Uterus (tissue), 4 donors: ENCODE data around the gene CD80. TPM values are rescaled to one million over a fixed set of nuclear protein-coding genes. Genes with fewer than 3 reads are reported as not detected.

ENCODE experiments used
- DNase-seq, 2 donors: peaks; one replicate each; pipeline ENCODE4 v3.0.0-alpha.2; 2019 to 2020
- H3K27ac ChIP-seq, 2 donors: fragments of 200-600 bp; sonication (generic); 1 replicate in 1 of 2; 2 replicates in 1 of 2; pipeline ENCODE4 v1.5.1; 2016 to 2018
- H3K27me3 ChIP-seq, 2 donors: fragments of 200-600 bp; sonication (generic); one replicate each; pipeline ENCODE4 v1.5.1; 2018 to 2019; ENCODE audit warnings: control low read depth in 1 of 2
- H3K36me3 ChIP-seq, 2 donors: fragments of 200-600 bp; sonication (generic); one replicate each; pipeline ENCODE4 v1.5.1; 2019; ENCODE audit warnings: control low read depth in 1 of 2
- H3K4me1 ChIP-seq, 2 donors: fragments of 200-600 bp; sonication (generic); one replicate each; pipeline ENCODE4 v1.5.1; 2018 to 2019; ENCODE audit warnings: control low read depth in 1 of 2
- H3K4me3 ChIP-seq, 2 donors: fragments of 200-600 bp; sonication (generic); 1 replicate in 1 of 2; 2 replicates in 1 of 2; pipeline ENCODE4 v1.5.1; 2018 to 2019; ENCODE audit warnings: mild to moderate bottlenecking in 1 of 2
- H3K9me3 ChIP-seq, 2 donors: fragments of 200-600 bp; sonication (generic); one replicate each; pipeline ENCODE4 v1.5.1; 2019; ENCODE audit warnings: control low read depth in 1 of 2
- POLR2A ChIP-seq, 2 donors: fragments of 450-650 bp; IDR thresholded peaks; one replicate each; pipeline ENCODE4 v1.6.1; 2016; ENCODE audit warnings: antibody characterized with exemption in 2 of 2, mild to moderate bottlenecking in 1 of 2, moderate library complexity in 1 of 2
- intact Hi-C: fragments of 100-400 bp; cut with DNase I; formaldehyde crosslinking; loops from one replicate; pipeline ENCODE4 v1.15.1; 2023; ENCODE audit warnings: low total_unique reads
- total RNA-seq, 4 donors: library from RNA; depleted of rRNA in 3 of 4; stranded (reverse); fragments of >200 nt in 3 of 4; gene quantifications; one replicate each; pipeline versions ENCODE4 v1.1.0 to v1.2.4, GENCODE V29; 2014 to 2023
- TF ChIP-seq, protein P1 (sequence below), 4 experiments: fragments of 200-600 bp in 2 of 4; fragments of 450-650 bp in 2 of 4; sonication (generic) in 2 of 4; IDR thresholded peaks; one replicate each; pipeline ENCODE4 v1.5.1; 2016 to 2019; ENCODE audit warnings: antibody characterized with exemption in 4 of 4, mild to moderate bottlenecking in 2 of 4, moderate library complexity in 1 of 4
- donor health status: DM: yes; HTN: yes; CAD: no.

Gene CD80
- total RNA-seq, 4 donors from 2014 or later, result 0.14 to 2.9 (median 1.1) TPM; not detected in 1

DNA sequence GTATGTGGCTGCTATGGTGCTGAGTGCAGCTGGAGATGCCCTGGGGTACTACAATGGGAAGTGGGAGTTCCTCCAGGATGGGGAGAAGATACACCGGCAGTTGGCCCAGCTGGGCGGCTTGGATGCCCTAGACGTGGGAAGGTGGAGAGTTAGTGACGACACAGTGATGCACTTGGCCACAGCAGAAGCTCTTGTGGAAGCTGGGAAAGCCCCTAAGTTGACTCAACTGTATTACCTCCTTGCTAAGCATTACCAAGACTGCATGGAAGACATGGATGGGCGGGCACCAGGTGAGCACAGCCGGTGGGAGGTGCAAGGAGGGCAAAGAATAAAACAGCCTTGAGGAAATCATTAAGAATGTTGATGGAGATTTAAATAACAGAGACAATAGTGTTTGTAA is 22.8 kb upstream of the CD80 start:
- Histone ChIP-seq H3K27me3 (no peaks in the 10 kb centered on the region), H3K9me3 (no peaks in the 10 kb centered on the region), H3K4me1 (no peaks in the 10 kb centered on the region), H3K27ac (no peak overlapping the region), H3K36me3 (no peaks in the 10 kb centered on the region), H3K4me3 (no peak overlapping the region)
- DNase-seq, result no peak
- intact Hi-C loops, result no loop called here
- TF ChIP-seq, protein P1, sequence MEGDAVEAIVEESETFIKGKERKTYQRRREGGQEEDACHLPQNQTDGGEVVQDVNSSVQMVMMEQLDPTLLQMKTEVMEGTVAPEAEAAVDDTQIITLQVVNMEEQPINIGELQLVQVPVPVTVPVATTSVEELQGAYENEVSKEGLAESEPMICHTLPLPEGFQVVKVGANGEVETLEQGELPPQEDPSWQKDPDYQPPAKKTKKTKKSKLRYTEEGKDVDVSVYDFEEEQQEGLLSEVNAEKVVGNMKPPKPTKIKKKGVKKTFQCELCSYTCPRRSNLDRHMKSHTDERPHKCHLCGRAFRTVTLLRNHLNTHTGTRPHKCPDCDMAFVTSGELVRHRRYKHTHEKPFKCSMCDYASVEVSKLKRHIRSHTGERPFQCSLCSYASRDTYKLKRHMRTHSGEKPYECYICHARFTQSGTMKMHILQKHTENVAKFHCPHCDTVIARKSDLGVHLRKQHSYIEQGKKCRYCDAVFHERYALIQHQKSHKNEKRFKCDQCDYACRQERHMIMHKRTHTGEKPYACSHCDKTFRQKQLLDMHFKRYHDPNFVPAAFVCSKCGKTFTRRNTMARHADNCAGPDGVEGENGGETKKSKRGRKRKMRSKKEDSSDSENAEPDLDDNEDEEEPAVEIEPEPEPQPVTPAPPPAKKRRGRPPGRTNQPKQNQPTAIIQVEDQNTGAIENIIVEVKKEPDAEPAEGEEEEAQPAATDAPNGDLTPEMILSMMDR (IDR thresholded peaks at IDR 0.05), result no peak
- no peak for TF ChIP-seq POLR2A (IDR thresholded peaks at IDR 0.05)

DNA sequence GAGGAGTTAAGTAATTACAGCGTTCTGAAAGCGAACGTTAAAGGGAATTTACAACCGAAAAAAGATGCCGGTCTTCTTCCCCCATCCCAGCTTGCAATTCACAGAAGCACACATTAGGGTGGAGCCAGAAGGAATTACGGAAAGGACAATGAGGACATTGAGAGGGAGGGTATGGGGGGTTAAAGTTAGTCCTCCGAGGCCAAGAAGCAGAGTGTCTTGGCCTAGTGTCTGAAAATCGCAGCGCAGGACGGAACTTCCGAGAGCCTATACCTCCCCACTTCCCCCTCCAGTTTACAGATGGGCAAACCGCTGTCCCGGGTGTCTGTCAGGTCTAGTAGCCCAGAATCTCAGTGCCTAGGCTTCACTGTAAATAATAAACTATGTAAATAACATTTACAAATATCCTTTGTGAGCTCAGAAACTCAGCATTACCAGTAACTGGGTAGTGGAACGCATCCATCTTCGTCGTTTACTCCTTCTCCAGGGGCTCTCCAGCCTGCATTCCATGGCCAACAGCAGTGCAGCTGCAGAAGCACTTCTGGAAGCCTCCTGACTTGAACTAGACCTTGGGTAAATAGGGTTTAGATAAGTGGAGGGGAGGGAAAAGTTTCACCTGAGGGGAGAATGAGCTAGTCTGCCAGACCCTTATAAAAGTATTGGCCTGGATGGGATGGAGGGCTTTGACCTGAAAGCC is 20.8 kb upstream of the CD80 start:
- TF ChIP-seq, protein P1 (IDR thresholded peaks at IDR 0.05), result no peak
- no peak for TF ChIP-seq POLR2A (IDR thresholded peaks at IDR 0.05)
- intact Hi-C loops, result no loop called here
- H3K9me3 ChIP-seq, result no peaks in the 10 kb centered on the region
- peak; percentile 29 to 34 for DNase-seq
- H3K36me3 ChIP-seq, result no peaks in the 10 kb centered on the region
- H3K27me3 ChIP-seq, result no peaks in the 10 kb centered on the region
- H3K27ac ChIP-seq, result peak overlapping the region; percentile 90
- peak overlapping the region; percentile 52 to 70 for H3K4me3 ChIP-seq
- H3K4me1 ChIP-seq, result no peaks in the 10 kb centered on the region

DNA sequence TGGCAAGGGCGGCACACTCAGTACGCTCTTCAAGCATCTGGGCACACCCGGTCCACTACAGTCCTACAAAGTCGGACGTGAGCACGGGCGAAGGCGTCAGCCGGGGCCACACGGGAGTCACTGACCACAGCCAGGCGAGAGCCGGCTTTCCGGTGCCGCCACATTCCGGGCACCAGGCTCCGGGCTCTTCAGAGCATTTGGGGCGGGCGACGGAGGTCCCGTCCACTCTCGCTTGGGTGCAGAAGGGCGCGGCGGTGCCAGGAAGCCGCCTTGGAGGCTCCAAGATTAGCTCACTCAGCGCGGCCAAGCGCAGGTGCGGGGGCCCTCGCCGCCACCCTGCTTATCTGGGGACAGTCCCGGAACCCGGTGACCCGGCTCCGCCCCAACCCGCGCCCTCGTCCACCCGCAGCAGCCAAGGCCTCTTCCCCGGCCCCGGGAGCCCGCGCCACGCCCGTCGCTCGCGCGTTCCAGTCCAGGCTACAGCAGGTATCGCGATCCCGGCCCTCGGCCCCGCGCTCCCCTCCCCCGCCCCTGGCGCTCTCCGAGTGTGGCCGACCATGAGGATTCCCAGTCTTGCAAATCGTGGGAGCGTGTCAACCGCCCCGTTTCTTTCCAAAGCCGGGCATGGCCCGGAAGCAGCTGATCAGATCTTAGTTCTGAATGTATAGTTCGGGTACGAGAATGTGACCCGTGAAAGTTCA is 20.1 kb upstream of the CD80 start, which contains the start of gene ADPRH:
Gene ADPRH (plus strand): TSS at position 127 of the 701 bp plus-strand sequence. CDS start 2,678 bp downstream, outside the sequence.
- Histone ChIP-seq H3K9me3 (no peaks in the 10 kb centered on the region), H3K27ac (peak within 1 kb of the TSS; percentile 90), H3K4me1 (no peaks in the 10 kb centered on the region), H3K4me3 (peak within 1 kb of the TSS; percentile 52 to 70), H3K27me3 (no peaks in the 10 kb centered on the region), H3K36me3 (no peaks in the 10 kb centered on the region)
- peak in 1 of 2 donors; percentile 38 for TF ChIP-seq POLR2A (IDR thresholded peaks at IDR 0.05)
- TF ChIP-seq, protein P1 (IDR thresholded peaks at IDR 0.05), result peak in 1 of 4 experiments; percentile 3
- intact Hi-C loops, result no loop called here
- peak; percentile 73 to 75 for DNase-seq

DNA sequence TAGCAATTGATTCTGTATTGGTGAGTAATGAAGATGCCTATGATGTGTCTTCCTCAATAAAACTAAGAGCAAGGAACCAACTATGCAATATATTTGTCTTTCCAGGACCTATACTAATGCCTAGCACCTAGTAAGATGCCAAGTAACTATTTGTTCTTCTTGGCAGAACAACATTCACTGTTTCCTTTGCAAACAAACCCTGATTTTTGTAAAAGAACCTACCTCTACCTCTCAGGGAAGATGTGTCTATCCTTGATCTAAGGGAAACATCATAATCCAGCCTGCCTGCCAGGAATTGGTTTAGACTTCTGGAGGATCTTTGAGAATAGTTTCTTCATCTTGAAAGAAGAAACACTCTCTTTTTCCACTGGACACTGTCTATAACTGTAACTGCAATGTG is 16.1 kb upstream of the CD80 start:
- no peak for TF ChIP-seq POLR2A (IDR thresholded peaks at IDR 0.05)
- TF ChIP-seq, protein P1 (IDR thresholded peaks at IDR 0.05), result no peak
- intact Hi-C loops, result no loop called here
- no peak for DNase-seq
- Histone ChIP-seq H3K36me3 (no peaks in the 10 kb centered on the region), H3K9me3 (no peaks in the 10 kb centered on the region), H3K27ac (no peak overlapping the region), H3K4me3 (no peak overlapping the region), H3K4me1 (no peaks in the 10 kb centered on the region), H3K27me3 (no peaks in the 10 kb centered on the region)

DNA sequence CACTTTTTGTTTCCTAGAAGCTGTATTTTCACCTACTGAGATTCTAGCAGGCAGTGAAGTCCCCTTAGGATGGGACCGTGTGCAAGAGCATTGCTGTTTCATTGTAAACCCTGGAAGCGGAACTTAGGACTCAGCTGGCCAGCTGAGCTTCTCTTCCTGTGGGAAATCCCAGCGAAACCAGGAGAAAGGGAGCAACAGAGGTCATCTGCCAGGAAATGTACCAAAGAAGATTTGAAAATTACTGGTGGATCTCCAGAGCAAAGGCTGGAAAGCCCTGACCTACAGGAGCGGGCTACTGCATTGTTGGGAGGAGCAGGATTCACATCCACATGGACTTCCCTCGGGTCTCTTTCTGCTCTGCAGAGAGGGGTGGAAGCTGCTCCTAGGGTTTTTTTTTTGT is 12.3 kb upstream of the CD80 start:
- H3K9me3 ChIP-seq, result no peaks in the 10 kb centered on the region
- TF ChIP-seq POLR2A (IDR thresholded peaks at IDR 0.05), result no peak
- TF ChIP-seq, protein P1 (IDR thresholded peaks at IDR 0.05), result no peak
- no peak overlapping the region for H3K27ac ChIP-seq
- H3K36me3 ChIP-seq, result no peaks in the 10 kb centered on the region
- H3K27me3 ChIP-seq, result no peaks in the 10 kb centered on the region
- no peak for DNase-seq
- no peaks in the 10 kb centered on the region for H3K4me1 ChIP-seq
- intact Hi-C loops, result no loop called here
- H3K4me3 ChIP-seq, result no peak overlapping the region
